ENCODE results near the gene TASP1. TPM values are rescaled to one million over a fixed set of nuclear protein-coding genes. Genes with fewer than 3 reads are reported as not detected.

The TASP1 gene
- total RNA-seq, 4 donors from 2014 or later = 1.7 to 4.2 (median 2.7) TPM

DNA sequence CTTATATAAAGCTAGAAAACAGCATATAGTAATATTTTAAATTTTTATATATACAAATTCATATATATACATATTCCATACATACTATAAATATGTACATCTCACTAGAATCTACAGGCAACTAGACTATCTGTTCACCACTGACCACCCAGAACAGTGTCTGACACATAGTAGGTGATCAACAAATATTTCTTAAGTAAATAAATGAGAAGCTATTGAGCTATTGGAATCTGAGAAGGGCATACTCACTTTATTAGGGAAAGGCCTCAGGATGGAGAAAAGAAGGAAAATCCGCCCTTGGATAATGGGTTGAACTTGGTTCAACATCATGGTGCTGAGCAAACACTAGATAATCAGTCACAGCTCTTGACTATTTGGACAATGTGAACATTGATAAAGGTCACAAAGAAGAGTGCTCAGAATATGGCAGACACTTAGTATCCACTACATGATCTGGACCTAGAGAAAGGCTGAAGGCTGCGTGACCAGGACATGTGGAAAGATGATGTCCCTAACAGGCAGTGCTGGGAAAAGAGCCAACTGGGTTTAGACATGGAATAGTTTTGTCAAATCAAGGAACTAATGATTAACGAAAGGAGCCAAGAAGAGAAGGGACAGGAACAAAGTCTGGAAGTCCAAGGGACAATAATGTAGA, 186.1 kb downstream of the TASP1 start:
- H3K36me3 ChIP-seq = no peaks in the 10 kb centered on the region
- in situ Hi-C loops (cut with MboI; ENCODE audit: low sequenced_read_pairs in 4 of 4) (no loop called here), intact Hi-C loops (cut with DNase I; ENCODE audit: low total_unique reads) (no loop called here)
- ATAC-seq = no peak
- TF ChIP-seq, protein P1, sequence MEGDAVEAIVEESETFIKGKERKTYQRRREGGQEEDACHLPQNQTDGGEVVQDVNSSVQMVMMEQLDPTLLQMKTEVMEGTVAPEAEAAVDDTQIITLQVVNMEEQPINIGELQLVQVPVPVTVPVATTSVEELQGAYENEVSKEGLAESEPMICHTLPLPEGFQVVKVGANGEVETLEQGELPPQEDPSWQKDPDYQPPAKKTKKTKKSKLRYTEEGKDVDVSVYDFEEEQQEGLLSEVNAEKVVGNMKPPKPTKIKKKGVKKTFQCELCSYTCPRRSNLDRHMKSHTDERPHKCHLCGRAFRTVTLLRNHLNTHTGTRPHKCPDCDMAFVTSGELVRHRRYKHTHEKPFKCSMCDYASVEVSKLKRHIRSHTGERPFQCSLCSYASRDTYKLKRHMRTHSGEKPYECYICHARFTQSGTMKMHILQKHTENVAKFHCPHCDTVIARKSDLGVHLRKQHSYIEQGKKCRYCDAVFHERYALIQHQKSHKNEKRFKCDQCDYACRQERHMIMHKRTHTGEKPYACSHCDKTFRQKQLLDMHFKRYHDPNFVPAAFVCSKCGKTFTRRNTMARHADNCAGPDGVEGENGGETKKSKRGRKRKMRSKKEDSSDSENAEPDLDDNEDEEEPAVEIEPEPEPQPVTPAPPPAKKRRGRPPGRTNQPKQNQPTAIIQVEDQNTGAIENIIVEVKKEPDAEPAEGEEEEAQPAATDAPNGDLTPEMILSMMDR (IDR thresholded peaks at IDR 0.05 in 4 of 5, conservative IDR thresholded peaks at IDR 0.05 in 1 of 5) = no peak
- no peak for TF ChIP-seq POLR2A (IDR thresholded peaks at IDR 0.05)
- no peaks in the 10 kb centered on the region for H3K9me3 ChIP-seq
- H3K4me1 ChIP-seq = no peaks in the 10 kb centered on the region
- no peak for DNase-seq
- no peak overlapping the region for H3K4me3 ChIP-seq
- H3K27me3 ChIP-seq = no peaks in the 10 kb centered on the region
- H3K27ac ChIP-seq = no peak overlapping the region

DNA sequence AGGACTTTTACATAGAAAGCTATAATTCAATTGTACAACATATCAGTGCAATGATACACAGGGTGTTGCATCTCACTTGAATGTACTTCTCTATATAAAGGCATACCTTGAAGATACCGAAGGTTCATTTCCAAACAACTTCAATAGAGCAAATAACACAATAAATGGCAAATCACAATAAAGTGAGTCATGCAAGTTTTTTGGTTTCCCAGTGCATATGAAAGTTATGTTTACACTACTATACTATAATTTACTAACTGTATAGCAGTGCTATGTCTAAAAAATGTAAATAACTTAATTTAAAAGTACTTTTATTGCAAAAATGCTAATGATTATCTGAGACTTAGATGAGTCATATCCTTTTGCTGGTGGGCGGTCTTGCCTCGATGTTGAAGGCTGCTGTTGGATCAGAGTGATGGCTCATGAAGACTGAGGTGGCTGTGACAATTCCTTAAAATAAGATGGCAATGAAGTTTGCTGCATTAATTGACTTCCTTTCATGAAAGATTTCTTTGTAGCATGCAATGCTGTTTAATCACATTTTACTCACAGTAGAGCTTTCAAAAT, 188.8 kb downstream of the TASP1 start:
- intact Hi-C loops (cut with DNase I; ENCODE audit: low total_unique reads) (no loop called here), in situ Hi-C loops (cut with MboI; ENCODE audit: low sequenced_read_pairs in 4 of 4) (no loop called here)
- Histone ChIP-seq H3K4me3 (no peak overlapping the region), H3K27ac (no peak overlapping the region), H3K27me3 (no peaks in the 10 kb centered on the region), H3K9me3 (no peaks in the 10 kb centered on the region), H3K4me1 (no peaks in the 10 kb centered on the region), H3K36me3 (no peaks in the 10 kb centered on the region)
- no peak for ATAC-seq
- DNase-seq = no peak
- TF ChIP-seq, protein P1 (IDR thresholded peaks at IDR 0.05 in 4 of 5, conservative IDR thresholded peaks at IDR 0.05 in 1 of 5) = no peak
- TF ChIP-seq POLR2A (IDR thresholded peaks at IDR 0.05) = no peak

DNA sequence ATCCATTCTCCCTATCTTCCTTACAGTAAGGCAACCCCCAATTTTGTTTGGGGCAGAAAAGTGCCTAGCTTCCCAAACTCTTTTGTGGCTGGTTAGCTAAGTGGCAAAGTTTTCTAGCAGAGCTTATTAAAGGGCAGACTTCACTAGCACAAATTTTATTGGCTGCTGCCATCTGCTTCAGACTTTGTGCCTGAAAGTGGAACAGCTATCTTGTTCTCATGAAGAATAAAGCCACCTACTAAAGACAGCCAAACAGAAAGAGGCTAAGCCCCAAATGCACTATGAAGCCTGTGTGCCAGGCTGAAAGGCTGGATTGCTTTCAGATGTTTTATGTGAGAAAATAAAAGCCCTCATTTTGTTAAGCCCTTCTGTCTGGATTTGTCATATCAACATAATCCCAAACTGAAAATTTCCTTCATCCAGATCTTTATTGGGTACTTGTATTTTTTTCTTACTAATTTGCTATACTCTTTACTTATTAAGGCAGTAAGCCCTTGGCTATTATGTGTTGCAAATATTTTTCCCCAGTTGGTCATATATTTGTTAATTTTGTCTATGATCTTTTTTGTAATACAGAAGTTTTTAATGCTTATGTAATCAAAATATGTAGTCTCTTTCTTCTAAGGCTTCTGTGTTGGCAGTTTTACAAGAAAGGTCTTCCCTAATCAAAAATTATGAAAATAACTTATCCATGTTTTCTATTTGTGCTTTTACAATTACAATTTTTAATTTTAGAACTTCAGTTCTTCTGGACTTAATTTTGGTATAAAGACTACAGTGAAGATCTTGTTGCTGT, 191.1 kb downstream of the TASP1 start:
- Histone ChIP-seq H3K27me3 (no peaks in the 10 kb centered on the region), H3K36me3 (no peaks in the 10 kb centered on the region), H3K27ac (no peak overlapping the region), H3K4me3 (no peak overlapping the region), H3K9me3 (no peaks in the 10 kb centered on the region), H3K4me1 (no peaks in the 10 kb centered on the region)
- DNase-seq (no peak), ATAC-seq (no peak)
- TF ChIP-seq POLR2A (IDR thresholded peaks at IDR 0.05) = no peak
- TF ChIP-seq, protein P1 (IDR thresholded peaks at IDR 0.05 in 4 of 5, conservative IDR thresholded peaks at IDR 0.05 in 1 of 5) = no peak
- in situ Hi-C loops (cut with MboI; ENCODE audit: low sequenced_read_pairs in 4 of 4) (no loop called here), intact Hi-C loops (cut with DNase I; ENCODE audit: low total_unique reads) (no loop called here)

DNA sequence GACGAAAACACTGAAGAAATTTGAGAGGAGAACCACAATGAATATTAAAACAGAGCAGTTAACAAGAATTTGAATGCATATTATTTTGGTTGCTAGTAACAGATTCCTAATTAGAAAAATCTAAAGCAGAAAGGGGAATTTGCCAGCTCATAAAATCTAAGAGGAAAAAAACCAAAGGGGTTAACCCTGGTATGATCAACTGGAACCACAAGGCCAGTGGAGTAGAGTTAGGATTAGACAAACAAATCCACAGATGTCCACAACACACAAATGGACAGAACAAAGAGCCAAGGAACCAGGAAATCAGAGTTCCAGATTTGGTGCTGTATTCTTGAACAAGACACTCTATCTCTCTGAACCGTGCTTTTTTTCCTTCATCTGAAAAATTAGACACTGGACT, 195.0 kb downstream of the TASP1 start:
- Histone ChIP-seq H3K4me1 (no peaks in the 10 kb centered on the region), H3K36me3 (no peaks in the 10 kb centered on the region), H3K27ac (no peak overlapping the region), H3K4me3 (no peak overlapping the region), H3K27me3 (no peaks in the 10 kb centered on the region), H3K9me3 (no peaks in the 10 kb centered on the region)
- intact Hi-C loops (cut with DNase I; ENCODE audit: low total_unique reads) = no loop called here
- DNase-seq = no peak
- TF ChIP-seq POLR2A (IDR thresholded peaks at IDR 0.05) = no peak
- TF ChIP-seq, protein P1 (IDR thresholded peaks at IDR 0.05 in 4 of 5, conservative IDR thresholded peaks at IDR 0.05 in 1 of 5) = no peak
- no peak for ATAC-seq
- in situ Hi-C loops (cut with MboI; ENCODE audit: low sequenced_read_pairs in 4 of 4) = no loop called here

Data from gastrocnemius medialis (tissue), 4 donors.